H1 (cell line): ENCODE data around the gene MTIF3. TPM values are rescaled to one million over a fixed set of nuclear protein-coding genes. Genes with fewer than 3 reads are reported as not detected.

Source experiments
- CTCF ChIA-PET: fragments of 300-600 bp; sonication (Branson Sonifier 250); formaldehyde crosslinking; loops from one replicate; lab custom pipeline; 2021; ENCODE audit not compliant: partially characterized antibody; lab: Charles Lee
- POLR2A ChIA-PET: fragments of 300-600 bp; sonication (Branson Sonifier 250); formaldehyde crosslinking; loops from one replicate; lab custom pipeline; 2021; ENCODE audit warnings: inconsistent platforms; ENCODE audit not compliant: partially characterized antibody; lab: Charles Lee
- DNase-seq, 2 experiments: peaks; one replicate each; pipeline versions ENCODE4 v3.0.0 to v3.0.0-alpha.2; 2010 to 2022; ENCODE audit warnings: low spot score in 2 of 2, low read depth in 1 of 2, mixed read lengths in 1 of 2
- FAIRE-seq: peaks from 2 replicates; lab custom pipeline; 2011; peaks lifted over from hg19 to GRCh38; lab: Jason Lieb, UNC
- H2AFZ ChIP-seq: 2 replicates; pipeline ENCODE4 v1.8.1; 2012; ENCODE audit warnings: low read length, inconsistent platforms
- H2AK5ac ChIP-seq: 2 replicates; pipeline ENCODE4 v1.6.1; 2013; ENCODE audit warnings: low read depth, low read length
- H2BK120ac ChIP-seq: replicated peaks from 2 replicates; pipeline ENCODE3; 2013; ENCODE audit warnings: low read depth, low read length, inconsistent platforms
- H2BK12ac ChIP-seq: 2 replicates; pipeline ENCODE4 v1.6.1; 2013; ENCODE audit warnings: low read depth, low read length
- H2BK15ac ChIP-seq: 2 replicates; pipeline ENCODE4 v1.6.1; 2013; ENCODE audit warnings: low read length
- H2BK20ac ChIP-seq: 2 replicates; pipeline ENCODE4 v1.6.1; 2013; ENCODE audit warnings: low read length
- H2BK5ac ChIP-seq: 2 replicates; pipeline ENCODE4 v1.6.1; 2013; ENCODE audit warnings: low read depth, low read length
- H3K14ac ChIP-seq: 2 replicates; pipeline ENCODE4 v1.6.1; 2013; ENCODE audit warnings: inconsistent platforms; ENCODE audit not compliant: insufficient read length
- H3K18ac ChIP-seq: 2 replicates; pipeline ENCODE4 v1.6.1; 2013; ENCODE audit warnings: low read length; ENCODE audit errors: extremely low read depth
- H3K23ac ChIP-seq: 2 replicates; pipeline ENCODE4 v1.6.1; 2013; ENCODE audit warnings: inconsistent platforms; ENCODE audit not compliant: insufficient read length
- H3K23me2 ChIP-seq: 2 replicates; pipeline ENCODE4 v1.6.1; 2013; ENCODE audit warnings: low read depth, low read length
- H3K27ac ChIP-seq: 2 replicates; pipeline ENCODE4 v1.6.1; 2011; ENCODE audit warnings: low read depth, low read length, inconsistent platforms
- H3K27me3 ChIP-seq, 4 experiments: replicated peaks in 1 of 4; 1 replicate in 1 of 4; 2 replicates in 3 of 4; pipeline versions ENCODE4 v1.6.1 to v1.8.1; 2011 to 2013; ENCODE audit warnings: low read length in 3 of 4, mild to moderate bottlenecking in 3 of 4, inconsistent platforms in 2 of 4, mixed read lengths in 2 of 4, moderate library complexity in 1 of 4; ENCODE audit not compliant: control insufficient read depth in 3 of 4, insufficient read depth in 3 of 4; ENCODE audit errors: extremely low read depth in 1 of 4
- H3K36me3 ChIP-seq, 4 experiments: 2 replicates each; pipeline versions ENCODE4 v1.6.1 to v1.8.1; 2011 to 2013; ENCODE audit warnings: mild to moderate bottlenecking in 4 of 4, low read length in 3 of 4, moderate library complexity in 2 of 4, control low read depth in 1 of 4, inconsistent platforms in 1 of 4; ENCODE audit not compliant: insufficient read depth in 4 of 4, control insufficient read depth in 2 of 4
- H3K4ac ChIP-seq: replicated peaks from 2 replicates; pipeline ENCODE3; 2013; ENCODE audit warnings: low read length, low read depth, mixed read lengths, inconsistent platforms; ENCODE audit not compliant: insufficient read length
- H3K4me1 ChIP-seq, 4 experiments: replicated peaks in 1 of 4; 1 replicate in 1 of 4; 2 replicates in 3 of 4; pipeline versions ENCODE4 v1.6.1 to v1.8.1; 2011 to 2013; ENCODE audit warnings: low read length in 3 of 4, inconsistent platforms in 2 of 4, mixed read lengths in 1 of 4; ENCODE audit not compliant: insufficient read depth in 4 of 4, control insufficient read depth in 3 of 4
- H3K4me2 ChIP-seq, 2 experiments: 2 replicates each; pipeline versions ENCODE4 v1.6.1 to v1.8.1; 2011 to 2013; ENCODE audit warnings: low read depth in 2 of 2, low read length in 2 of 2, control low read depth in 1 of 2, inconsistent platforms in 1 of 2, mild to moderate bottlenecking in 1 of 2; ENCODE audit not compliant: insufficient read depth in 1 of 2
- H3K4me3 ChIP-seq, 4 experiments: fragments of 200-600, 300-600 bp in 1 of 4; sonication (generic), shearing (Covaris generic), sonication (Bioruptor Twin) in 1 of 4; 2 replicates each; pipeline versions ENCODE4 v1.5.1 to v1.8.1; 2011 to 2016; ENCODE audit warnings: low read length in 4 of 4, low read depth in 3 of 4, control low read depth in 2 of 4, inconsistent platforms in 2 of 4, mild to moderate bottlenecking in 2 of 4, mixed read lengths in 1 of 4, moderate library complexity in 1 of 4; ENCODE audit not compliant: insufficient read depth in 2 of 4; ENCODE audit errors: extremely low read depth in 1 of 4
- H3K56ac ChIP-seq: replicated peaks from 2 replicates; pipeline ENCODE3; 2013; ENCODE audit warnings: low read depth, mild to moderate bottlenecking, mixed read lengths, low read length, inconsistent platforms; ENCODE audit not compliant: insufficient read length
- H3K79me1 ChIP-seq: 2 replicates; pipeline ENCODE4 v1.6.1; 2013; ENCODE audit warnings: low read depth, low read length, control low read depth
- H3K79me2 ChIP-seq, 2 experiments: 2 replicates each; pipeline versions ENCODE4 v1.6.1 to v1.8.1; 2012 to 2013; ENCODE audit warnings: low read length in 2 of 2, mild to moderate bottlenecking in 2 of 2, inconsistent platforms in 1 of 2; ENCODE audit not compliant: insufficient read depth in 2 of 2, control insufficient read depth in 1 of 2
- H3K9ac ChIP-seq, 4 experiments: replicated peaks in 1 of 4; 1 replicate in 1 of 4; 2 replicates in 3 of 4; pipeline versions ENCODE4 v1.6.1 to v1.8.1; 2011 to 2013; ENCODE audit warnings: low read depth in 3 of 4, low read length in 3 of 4, control low read depth in 2 of 4, mild to moderate bottlenecking in 2 of 4, moderate library complexity in 2 of 4, inconsistent platforms in 1 of 4; ENCODE audit errors: extremely low read depth in 1 of 4
- H3K9me3 ChIP-seq, 2 experiments: 2 replicates each; pipeline versions ENCODE4 v1.6.1 to v1.8.1; 2012 to 2013; ENCODE audit warnings: mild to moderate bottlenecking in 2 of 2, moderate library complexity in 2 of 2, control low read depth in 1 of 2, inconsistent platforms in 1 of 2, low read depth in 1 of 2, low read length in 1 of 2, mixed read lengths in 1 of 2; ENCODE audit not compliant: insufficient read depth in 2 of 2
- H4K20me1 ChIP-seq, 2 experiments: replicated peaks in 1 of 2; 2 replicates each; pipeline versions ENCODE3 to v1.8.1; 2011 to 2013; ENCODE audit warnings: inconsistent platforms in 2 of 2, low read length in 2 of 2, mild to moderate bottlenecking in 1 of 2; ENCODE audit not compliant: insufficient read depth in 2 of 2, control insufficient read depth in 1 of 2
- H4K5ac ChIP-seq: 2 replicates; pipeline ENCODE4 v1.6.1; 2013; ENCODE audit warnings: low read length, low read depth, mixed read lengths, inconsistent platforms; ENCODE audit not compliant: insufficient read length
- H4K8ac ChIP-seq: 2 replicates; pipeline ENCODE4 v1.8.0; 2013; ENCODE audit warnings: mild to moderate bottlenecking, moderate library complexity, low read length, inconsistent platforms; ENCODE audit not compliant: insufficient read depth; ENCODE audit errors: extremely low read depth
- H4K91ac ChIP-seq: replicated peaks from 2 replicates; pipeline ENCODE3; 2013; ENCODE audit warnings: low read length, mixed read lengths, inconsistent platforms; ENCODE audit not compliant: insufficient read length
- ASH2L ChIP-seq: fragments of 200-600, 300-600 bp; sonication (generic); IDR thresholded peaks from one replicate; pipeline ENCODE4 v1.7.1; 2017; ENCODE audit warnings: low read length
- CHD2 ChIP-seq: IDR thresholded peaks from 2 replicates; pipeline ENCODE4 v1.6.1; 2012; ENCODE audit warnings: low read length, improper control_type of control experiment
- CREB1 ChIP-seq: IDR thresholded peaks from 2 replicates; pipeline ENCODE4 v1.6.1; 2012; ENCODE audit warnings: inconsistent platforms
- FOSL1 ChIP-seq: IDR thresholded peaks from 2 replicates; pipeline ENCODE4 v1.6.1; 2011; ENCODE audit warnings: mild to moderate bottlenecking, low read depth, low read length, moderate library complexity; ENCODE audit not compliant: insufficient read depth
- GTF2F1 ChIP-seq: IDR thresholded peaks from 2 replicates; pipeline ENCODE4 v1.6.1; 2012; ENCODE audit warnings: low read depth, low read length, improper control_type of control experiment, borderline replicate concordance
- HDAC2 ChIP-seq, 2 experiments: fragments of 300-600 bp in 1 of 2; sonication (generic) in 1 of 2; IDR thresholded peaks; 2 replicates each; pipeline ENCODE4 v1.6.1; 2011 to 2012; ENCODE audit warnings: low read depth in 2 of 2, low read length in 2 of 2, mild to moderate bottlenecking in 2 of 2, moderate library complexity in 2 of 2, borderline replicate concordance in 1 of 2, inconsistent platforms in 1 of 2
- MAFK ChIP-seq: IDR thresholded peaks from 2 replicates; pipeline ENCODE4 v1.6.1; 2012; ENCODE audit warnings: low read depth, mild to moderate bottlenecking, improper control_type of control experiment, low read length
- NRF1 ChIP-seq: IDR thresholded peaks from 2 replicates; pipeline ENCODE4 v1.6.1; 2011; ENCODE audit warnings: mild to moderate bottlenecking, low read depth, low read length, improper control_type of control experiment
- RXRA ChIP-seq: IDR thresholded peaks from 2 replicates; pipeline ENCODE4 v1.6.1; 2011; ENCODE audit warnings: low read depth, mild to moderate bottlenecking, low read length, moderate library complexity; ENCODE audit not compliant: insufficient read depth
- SIRT6 ChIP-seq: IDR thresholded peaks from one replicate; pipeline ENCODE4 v1.7.1; 2012; ENCODE audit warnings: low read length, inconsistent platforms
- SIX5 ChIP-seq: IDR thresholded peaks from 2 replicates; pipeline ENCODE4 v1.6.1; 2011; ENCODE audit warnings: mild to moderate bottlenecking, low read depth, low read length
- TEAD4 ChIP-seq: IDR thresholded peaks from 2 replicates; pipeline ENCODE4 v1.6.1; 2012; ENCODE audit warnings: low read depth, low read length, inconsistent platforms, mixed read lengths
- ZNF274 ChIP-seq: IDR thresholded peaks from 2 replicates; pipeline ENCODE4 v1.7.0; 2012; ENCODE audit warnings: low read length, borderline replicate concordance; ENCODE audit errors: extremely low read depth
- WGBS, 2 experiments: shearing (Covaris generic) in 1 of 2; methylation state at CpG; one replicate each; pipeline versions ENCODE4 v1.1.6 to v1.1.7; 2013 to 2015; ENCODE audit warnings: low lambda C conversion rate in 2 of 2, mixed read lengths in 2 of 2, inconsistent platforms in 1 of 2, low coverage in 1 of 2, missing lambda C conversion rate in 1 of 2; ENCODE audit not compliant: insufficient replicate concordance in 2 of 2, insufficient coverage in 1 of 2, insufficient read length in 1 of 2; ENCODE audit errors: extremely low coverage in 1 of 2, missing lambda C conversion rate in 1 of 2; 5-methylcytosine and 5-hydroxymethylcytosine counted together
- polyA plus RNA-seq, 7 experiments: library from polyadenylated mRNA; depleted of rRNA in 3 of 7; stranded (reverse) in 5 of 7; unstranded in 2 of 7; fragments of >200 nt in 5 of 7; fragments of 200-250 nt in 2 of 7; gene quantifications; 1 replicate in 5 of 7; 2 replicates in 1 of 7; 4 replicates in 1 of 7; pipeline versions ENCODE4 v1.2.1 to v1.2.3, GENCODE V29; 2011 to 2013; ENCODE audit warnings: missing spikeins in 2 of 7, mixed read lengths in 2 of 7
- total RNA-seq: library from RNA; stranded (reverse); fragmentation: NEBNext Ultra II Directional; extraction: Animal tissue kit (Norgen Biotek cat#: 25700); gene quantifications from 2 replicates; pipeline ENCODE4 v1.2.1, GENCODE V29; 2021
- TF ChIP-seq, protein P1 (sequence below): IDR thresholded peaks from 2 replicates; pipeline ENCODE4 v1.6.1; 2011; ENCODE audit warnings: low read depth, mild to moderate bottlenecking, low read length; ENCODE audit not compliant: insufficient read depth
- TF ChIP-seq, protein P2 (sequence below): IDR thresholded peaks from 2 replicates; pipeline ENCODE4 v1.6.1; 2012; ENCODE audit warnings: inconsistent platforms

The MTIF3 gene
- total and polyA plus RNA-seq, 2 of the 8 experiments (the other 6 are each of a cell fraction or from before 2014, with no cell fraction given): 29.4 to 36.4 TPM

GRCh38 chr13:27481766-27482165 is 31.4 kb upstream of the MTIF3 start:
- Histone ChIP-seq H2BK5ac (no peak overlapping the region), H2BK120ac (no peak overlapping the region), H4K8ac (no peak overlapping the region), H3K27ac (no peak overlapping the region), H3K4me3 (no peak overlapping the region), H3K79me2 (no peaks in the 10 kb centered on the region), H3K23me2 (no peaks in the 10 kb centered on the region), H3K14ac (no peak overlapping the region), H2BK20ac (no peak overlapping the region), H2AFZ (peak overlapping the region; percentile 97), H2BK12ac (no peak overlapping the region), H4K20me1 (no peaks in the 10 kb centered on the region), H3K36me3 (no peaks in the 10 kb centered on the region), H3K79me1 (no peaks in the 10 kb centered on the region), H3K9me3 (no peaks in the 10 kb centered on the region), H2BK15ac (no peak overlapping the region), H3K4me1 (no peaks in the 10 kb centered on the region), H4K5ac (no peak overlapping the region), H3K56ac (no peak overlapping the region), H3K9ac (no peak overlapping the region), H4K91ac (no peak overlapping the region), H3K23ac (no peak overlapping the region), H3K18ac (no peak overlapping the region), H3K4ac (no peak overlapping the region), H2AK5ac (no peak overlapping the region), H3K27me3 (no peaks in the 10 kb centered on the region), H3K4me2 (no peak overlapping the region)
- ChIA-PET CTCF (interaction anchor here (0.6 to 1.8 kb wide), 7 partner anchors 9 to 350 kb away, joined by 3 to 7 read pairs (median 4); no protein-coding TSS in a partner anchor), POLR2A (no interaction called here)
- FAIRE-seq (peak; percentile 84), DNase-seq (peak; percentile 58 to 95)
- 24% methylated on average over 11 of the region's 11 CpGs; no CpG with 5 or more reads in 1 of the 2 experiments for WGBS, 2 experiments
- no peak for TF ChIP-seq ASH2L
- TF ChIP-seq GTF2F1: no peak
- TF ChIP-seq, protein P1, sequence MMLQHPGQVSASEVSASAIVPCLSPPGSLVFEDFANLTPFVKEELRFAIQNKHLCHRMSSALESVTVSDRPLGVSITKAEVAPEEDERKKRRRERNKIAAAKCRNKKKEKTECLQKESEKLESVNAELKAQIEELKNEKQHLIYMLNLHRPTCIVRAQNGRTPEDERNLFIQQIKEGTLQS: peak; percentile 27; the same call in 1 of the 2 replicates
- no peak for TF ChIP-seq RXRA
- TF ChIP-seq SIRT6: no peak
- no peak for TF ChIP-seq ZNF274
- TF ChIP-seq FOSL1: no peak
- TF ChIP-seq TEAD4: no peak
- TF ChIP-seq HDAC2 (IDR thresholded peaks at IDR 0.05; ENCODE audit: borderline replicate concordance in 1 of 2, low read depth in 2 of 2, low read length in 2 of 2): no peak
- TF ChIP-seq, protein P2, sequence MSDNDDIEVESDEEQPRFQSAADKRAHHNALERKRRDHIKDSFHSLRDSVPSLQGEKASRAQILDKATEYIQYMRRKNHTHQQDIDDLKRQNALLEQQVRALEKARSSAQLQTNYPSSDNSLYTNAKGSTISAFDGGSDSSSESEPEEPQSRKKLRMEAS: peak; percentile 59
- TF ChIP-seq NRF1: no peak
- no peak for TF ChIP-seq CREB1
- TF ChIP-seq SIX5: no peak
- no peak for TF ChIP-seq CHD2
- no peak for TF ChIP-seq MAFK
